Measurements from ENCODE around the gene ADRA2C. TPM values are rescaled to one million over a fixed set of nuclear protein-coding genes. Genes with fewer than 3 reads are reported as not detected.
A peak's percentile ranks its signal among the peaks of the same experiment; 100 is the strongest.

The ADRA2C gene
- total RNA-seq, 1 donor from 2014 or later = 8.7 TPM

DNA sequence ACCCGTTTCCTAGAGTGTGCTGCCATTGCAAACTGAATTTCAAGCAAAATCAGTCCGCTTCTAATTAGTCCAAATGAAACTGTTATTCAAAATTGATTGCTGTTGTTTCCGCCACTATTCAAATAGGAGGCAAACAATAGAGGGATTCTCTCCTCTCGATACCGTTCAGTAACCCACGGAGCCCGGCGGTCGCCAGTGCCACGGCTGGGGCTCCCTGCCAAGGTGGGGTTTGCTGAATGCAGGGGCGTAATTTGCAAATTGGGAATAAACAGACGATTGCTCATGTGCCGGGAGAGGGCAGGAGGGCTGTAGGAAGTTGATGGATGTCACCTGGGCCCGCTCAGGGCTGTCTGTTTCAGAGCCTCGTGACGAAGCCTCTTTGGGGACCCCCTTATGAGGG, 8.8 kb downstream of the ADRA2C start:
- no peak for DNase-seq (ENCODE audit: low read depth)

DNA sequence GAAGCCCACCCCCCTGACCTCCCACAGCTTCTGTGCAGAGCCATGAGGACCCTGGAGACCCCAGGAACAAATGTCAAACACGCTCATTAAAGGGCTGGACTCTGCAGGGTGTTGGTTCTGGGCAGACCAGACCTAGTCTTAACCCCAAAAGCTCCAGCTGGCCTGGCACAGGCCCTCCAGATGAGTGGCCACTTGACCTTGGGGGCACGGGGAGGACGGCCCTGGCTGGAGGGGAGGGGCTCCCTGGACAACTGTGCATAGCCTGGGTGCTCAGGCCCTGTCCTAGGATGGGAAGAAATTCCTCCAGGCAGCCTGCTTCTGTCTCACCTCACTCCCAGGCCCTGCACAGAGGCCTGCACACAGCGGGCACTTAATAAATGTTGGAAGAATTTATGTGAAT, 9.4 kb downstream of the ADRA2C start:
- DNase-seq (ENCODE audit: low read depth) = no peak

DNA sequence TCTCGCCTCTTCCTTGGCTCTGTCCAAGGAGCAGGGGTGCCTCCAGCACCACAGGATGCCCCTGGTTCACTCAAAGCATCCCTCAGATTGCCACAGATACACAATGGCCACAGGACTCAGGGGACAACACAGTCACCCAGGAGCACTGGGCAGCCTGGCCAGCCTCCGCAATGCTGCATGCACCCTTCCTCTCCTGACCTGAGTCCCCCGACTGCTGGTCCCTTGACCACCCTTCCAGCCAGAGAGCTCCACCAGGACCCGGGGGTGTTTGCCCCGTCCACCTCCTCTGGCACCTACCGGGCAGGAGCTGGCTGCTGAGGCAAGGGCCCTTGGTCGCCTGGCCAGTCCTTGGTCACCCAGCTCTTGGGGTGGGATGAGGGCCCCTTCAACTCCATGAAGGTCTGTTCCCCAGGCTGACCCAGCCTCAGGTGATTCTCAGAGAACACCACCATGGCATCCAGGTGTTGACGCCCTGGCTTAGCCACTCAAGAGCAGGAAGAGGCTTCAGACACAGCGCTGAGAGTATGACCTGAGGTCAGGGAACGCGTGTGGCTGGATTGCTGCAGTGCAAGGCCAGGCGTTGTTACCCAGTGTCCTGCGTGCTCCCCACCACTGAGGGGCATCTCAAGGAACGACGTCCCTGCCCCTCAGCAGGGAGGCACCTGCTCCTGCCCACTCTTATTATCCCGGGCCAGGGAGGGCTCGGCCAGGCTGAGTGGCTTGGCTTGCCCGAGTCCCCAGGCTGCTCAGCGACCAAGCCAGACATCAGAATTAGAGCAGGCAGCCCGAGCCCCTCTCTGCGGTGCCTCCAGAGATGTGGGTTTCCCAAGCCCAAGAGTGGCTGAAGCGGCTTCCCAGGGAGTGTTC, 10.2 kb downstream of the ADRA2C start:
- no peak for DNase-seq (ENCODE audit: low read depth)

DNA sequence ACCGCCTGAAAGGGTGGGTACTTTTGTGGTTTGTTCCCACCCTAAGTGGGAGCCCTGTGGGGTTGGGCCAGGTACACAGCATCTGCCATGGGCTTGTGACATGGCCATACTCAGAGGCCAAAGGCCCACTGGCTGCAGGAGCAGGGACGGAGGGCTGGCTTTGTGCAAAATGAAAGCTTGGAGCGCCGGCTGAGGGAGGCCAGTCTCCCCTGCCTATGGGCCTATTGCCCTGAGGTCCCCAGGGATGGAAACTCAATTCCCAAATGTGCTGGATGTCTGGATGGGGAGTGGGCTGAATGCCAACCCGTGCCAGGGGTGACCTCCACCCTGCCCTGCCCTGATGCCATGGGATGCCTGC, 10.8 kb downstream of the ADRA2C start:
- DNase-seq (ENCODE audit: low read depth) = no peak

DNA sequence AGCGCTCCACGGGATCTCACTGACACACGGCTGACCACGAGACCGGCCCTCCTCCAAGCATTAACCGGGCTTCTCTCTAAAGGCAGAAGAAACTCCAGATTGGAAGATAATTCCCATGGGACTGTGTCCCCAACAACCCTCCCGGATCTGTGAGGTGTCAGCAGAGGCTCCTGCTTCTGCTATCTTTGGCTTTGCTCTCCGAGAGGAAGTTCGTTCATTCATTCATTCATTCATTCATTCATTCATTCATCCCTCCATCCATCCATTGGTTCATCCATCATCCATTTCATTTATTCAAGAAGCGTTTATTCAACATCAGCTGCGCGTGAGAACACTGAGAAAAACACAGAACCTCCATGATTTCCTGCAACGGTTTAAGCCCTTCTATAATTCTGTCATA, 11.5 kb downstream of the ADRA2C start:
- no peak for DNase-seq (ENCODE audit: low read depth)

DNA sequence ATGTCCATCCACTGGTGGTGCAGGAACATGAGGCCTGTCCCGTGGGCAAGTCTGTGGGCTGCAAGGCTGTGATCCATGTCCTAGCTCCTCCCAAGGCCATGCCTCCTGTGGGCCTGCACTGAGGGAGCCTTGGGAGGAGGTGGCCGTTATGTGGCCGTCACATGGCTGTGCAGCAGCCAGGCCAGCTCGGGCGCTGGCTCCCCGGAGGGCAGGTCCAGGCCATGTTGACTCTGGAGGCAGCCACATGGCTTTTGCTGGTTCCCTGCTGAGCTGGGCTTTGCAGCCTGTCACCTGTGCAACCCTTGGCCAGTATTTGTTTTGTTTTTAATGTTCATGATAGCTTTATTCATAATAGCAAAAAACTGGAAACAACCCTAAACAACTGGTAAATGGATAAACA, 13.3 kb downstream of the ADRA2C start:
- DNase-seq (ENCODE audit: low read depth) = no peak

- no peak for DNase-seq (ENCODE audit: low read depth)
These were observed 14.4 kb downstream of the ADRA2C start for GRCh38 chr4:3780347-3781171.

DNA sequence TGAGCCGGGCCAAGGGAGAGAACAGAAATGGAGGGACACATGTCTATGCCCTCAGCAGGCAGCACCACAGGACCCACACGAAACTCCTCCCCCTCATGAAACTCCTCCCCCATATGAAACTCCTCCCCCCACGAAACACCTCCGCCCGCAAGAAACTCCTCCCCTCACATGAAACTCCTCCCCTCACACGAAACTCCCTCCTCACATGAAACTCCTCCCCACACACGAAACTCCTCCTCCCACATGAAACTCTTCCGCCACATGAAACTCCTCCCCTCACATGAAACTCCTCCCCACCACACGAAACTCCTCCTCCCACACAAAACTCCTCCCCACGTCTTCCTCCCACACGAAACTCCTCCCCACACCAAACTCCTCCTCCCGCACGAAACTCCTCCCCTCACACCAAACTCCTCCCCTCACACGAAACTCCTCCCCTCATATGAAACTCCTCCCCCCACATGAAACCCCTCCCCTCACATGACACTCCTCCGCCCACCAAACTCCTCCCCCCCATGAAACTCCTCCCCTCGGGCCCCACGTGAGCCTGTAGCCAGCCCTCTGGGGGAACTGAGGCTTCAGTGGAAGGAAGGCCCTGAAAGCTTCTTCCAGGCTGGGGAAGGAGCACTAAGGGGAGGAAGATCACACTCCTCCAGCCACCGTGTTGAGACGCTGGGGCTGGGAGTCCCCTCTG, 15.2 kb downstream of the ADRA2C start:
- no peak for DNase-seq (ENCODE audit: low read depth)

DNA sequence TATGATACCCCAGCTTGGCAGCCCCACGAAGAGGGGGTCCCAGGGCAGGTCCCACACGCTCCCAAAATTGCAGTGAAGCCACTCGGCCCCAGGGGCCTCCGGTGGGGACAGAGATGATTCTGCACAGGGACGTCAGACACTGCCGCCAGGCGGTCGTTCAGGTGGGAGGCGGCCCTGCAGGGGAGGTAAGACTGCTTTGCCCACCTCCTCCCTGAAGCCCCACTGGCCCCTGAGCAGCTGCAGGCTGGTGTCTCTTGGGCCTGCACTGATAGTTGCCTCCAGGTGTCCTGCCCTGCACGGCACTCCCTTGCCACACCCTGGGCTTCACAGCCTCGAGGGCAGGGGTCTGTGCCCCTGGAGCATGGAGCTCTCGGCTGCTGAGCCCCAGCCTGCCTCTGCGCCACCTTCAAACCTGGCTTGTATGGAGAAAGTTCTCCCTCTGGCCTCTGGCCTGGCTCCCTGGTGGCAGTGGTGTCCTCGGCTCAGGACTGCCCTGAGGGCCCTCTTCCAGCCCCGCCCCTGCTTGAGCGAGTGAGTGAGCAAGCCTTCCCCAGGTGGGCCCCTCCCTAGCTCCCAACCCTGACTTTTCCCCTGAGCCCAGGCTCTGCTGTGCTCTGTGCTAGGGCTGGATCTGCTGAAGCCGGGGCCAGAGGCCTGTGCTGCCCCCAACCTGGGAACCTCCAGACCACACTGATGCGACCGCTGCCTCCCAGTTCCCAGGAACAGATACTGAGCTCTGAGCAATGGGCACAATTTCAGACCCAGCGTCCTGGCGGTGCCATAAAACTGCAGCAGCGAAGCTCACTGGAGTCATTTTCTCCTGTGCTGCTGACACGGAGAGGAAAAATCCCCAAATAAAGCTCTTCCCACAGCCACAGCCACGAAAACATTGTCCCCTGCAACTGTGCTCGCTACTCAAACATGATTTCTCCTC, 16.1 kb downstream of the ADRA2C start:
- no peak for DNase-seq (ENCODE audit: low read depth)

GRCh38 chr4:3783693-3784306, 17.6 kb downstream of the ADRA2C start:
- no peak for DNase-seq (ENCODE audit: low read depth)

DNA sequence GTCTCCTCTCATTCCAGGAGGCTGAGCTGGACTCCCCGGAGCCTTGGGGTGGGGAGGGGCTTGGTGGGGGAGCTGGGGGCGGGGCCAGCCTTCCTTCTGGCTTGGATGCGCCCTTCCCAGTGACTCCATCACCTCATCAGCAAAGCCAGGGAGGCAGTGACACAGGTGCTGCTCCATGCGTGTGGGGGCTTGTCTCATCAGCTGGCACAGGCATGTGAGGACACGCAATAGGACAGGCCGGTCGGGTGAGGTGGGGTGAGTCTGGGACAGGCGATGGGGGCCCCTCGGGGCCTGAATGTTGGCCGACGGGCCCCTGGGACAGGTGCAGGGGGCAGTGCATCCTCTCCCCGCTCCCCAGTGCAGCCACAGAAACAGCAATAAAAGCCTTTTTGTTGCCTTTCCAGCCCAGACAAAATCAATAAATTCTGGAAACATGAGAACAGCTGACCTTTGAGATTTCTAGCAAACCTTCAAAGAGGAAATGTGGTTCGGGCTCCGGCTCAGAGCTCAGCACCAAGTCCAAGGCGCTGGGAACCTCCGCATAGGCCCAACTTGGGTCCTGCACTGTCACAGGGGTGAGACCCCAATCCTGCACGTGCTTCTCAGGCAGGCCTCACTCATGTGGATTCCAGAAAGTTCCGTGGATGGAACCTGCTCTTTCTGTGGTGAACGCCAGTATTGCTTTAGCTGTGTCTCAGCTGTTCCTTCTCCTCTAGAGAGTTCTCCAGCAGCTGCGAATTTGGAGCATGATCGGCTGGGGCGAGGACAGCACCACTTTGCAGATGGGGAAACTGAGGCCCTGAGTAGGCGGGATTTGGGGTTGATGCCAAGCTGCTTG, 18.5 kb downstream of the ADRA2C start:
- DNase-seq (ENCODE audit: low read depth) = peak; percentile 15

GRCh38 chr4:3785292-3785565, 19.0 kb downstream of the ADRA2C start:
- no peak for DNase-seq (ENCODE audit: low read depth)

DNA sequence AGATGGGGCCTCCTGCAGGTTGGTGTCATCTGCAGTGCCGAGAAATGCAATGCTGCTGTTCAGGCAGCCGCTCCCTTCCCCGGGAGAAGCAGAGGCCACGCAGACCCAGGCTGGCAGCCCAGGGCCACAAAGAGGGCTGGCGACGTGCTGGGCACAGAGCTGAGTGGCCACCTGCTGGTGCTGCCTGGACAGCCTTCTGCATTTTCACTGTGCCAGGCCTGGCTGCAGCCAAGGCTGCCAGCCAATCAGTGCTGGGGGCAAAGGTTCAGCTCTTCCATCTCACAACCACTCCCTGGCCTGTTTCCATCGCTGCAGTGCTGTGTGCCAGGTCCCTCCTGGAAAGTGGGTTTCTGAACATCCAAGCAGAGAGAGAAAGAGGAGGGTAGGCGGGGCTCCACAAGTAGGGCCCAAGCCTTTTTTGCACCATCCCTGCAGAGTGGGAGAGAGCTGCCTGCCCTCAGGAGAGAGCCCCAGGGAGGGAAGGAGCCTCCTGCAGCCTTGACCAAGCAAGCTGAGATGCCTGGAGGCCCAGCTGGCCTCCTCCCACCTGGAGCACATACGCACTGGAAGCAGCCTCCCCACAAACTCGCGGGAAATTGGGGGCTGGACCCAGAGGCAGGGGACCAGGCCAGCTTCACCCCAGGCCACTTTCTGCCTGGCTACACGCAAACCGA, 20.1 kb downstream of the ADRA2C start:
- DNase-seq (ENCODE audit: low read depth) = peak; percentile 49

- no peak for DNase-seq (ENCODE audit: low read depth)
These were observed 21.5 kb downstream of the ADRA2C start for GRCh38 chr4:3787489-3788365.

- no peak for DNase-seq (ENCODE audit: low read depth)
These were observed 22.1 kb downstream of the ADRA2C start for GRCh38 chr4:3788366-3788660.

GRCh38 chr4:3789587-3789986, 23.4 kb downstream of the ADRA2C start:
- no peak for DNase-seq (ENCODE audit: low read depth)

DNA sequence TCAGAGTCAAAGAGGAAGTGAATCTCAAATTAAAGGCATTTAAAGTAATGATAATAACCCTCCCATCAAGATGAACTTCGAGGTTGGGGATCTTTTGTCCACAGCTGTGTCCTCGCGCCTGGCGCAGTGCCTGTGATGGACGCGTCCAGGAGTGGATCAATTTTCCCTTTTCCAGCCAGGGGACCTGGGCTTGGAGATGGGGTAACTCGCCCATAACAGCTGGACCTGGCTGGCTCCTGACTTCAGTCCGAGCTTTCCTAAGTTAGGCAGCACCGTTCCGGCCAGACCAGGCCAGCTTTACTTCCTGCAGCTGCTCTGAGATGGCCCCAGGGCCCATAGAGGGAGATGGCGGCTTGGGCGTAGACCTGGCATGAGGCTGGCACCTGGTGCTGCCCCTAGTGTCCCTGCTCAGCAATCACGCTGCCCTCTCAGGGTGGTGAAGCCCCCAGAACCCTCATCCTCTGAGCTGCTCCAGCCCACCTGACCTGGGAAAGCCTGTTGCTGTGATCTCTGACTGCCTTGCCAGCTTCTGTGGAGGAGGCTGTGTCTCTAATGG, 23.9 kb downstream of the ADRA2C start:
- no peak for DNase-seq (ENCODE audit: low read depth)

DNA sequence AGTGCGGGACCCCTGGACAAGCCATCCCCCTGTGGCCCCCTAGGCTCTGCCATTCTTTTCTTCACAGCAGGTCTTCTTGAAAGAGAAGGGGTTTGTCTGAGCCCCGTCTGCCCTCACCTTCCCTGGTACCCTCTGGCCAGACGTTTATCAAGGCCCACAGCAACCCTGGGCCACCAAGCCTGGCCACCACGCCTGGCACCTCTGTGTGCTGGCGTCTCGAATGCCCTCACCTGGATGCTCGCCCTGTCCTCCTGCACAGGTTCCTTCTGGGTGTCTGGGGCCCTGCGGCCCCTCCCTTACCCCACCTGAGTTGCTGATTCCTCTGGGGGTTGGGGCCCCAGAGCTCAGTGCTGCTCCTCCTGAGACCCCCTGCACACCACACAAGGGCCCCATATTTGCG, 25.1 kb downstream of the ADRA2C start:
- DNase-seq (ENCODE audit: low read depth) = no peak

Measured in myocyte (in vitro differentiated cells).